ENCODE results near the gene STRA8. TPM values are rescaled to one million over a fixed set of nuclear protein-coding genes. Genes with fewer than 3 reads are reported as not detected.
"Not testable (repeated sequence)": the region's sequence is repeated elsewhere in the genome, so short reads cannot be mapped to it uniquely, and the experiment has no call there.

The STRA8 gene
- total RNA-seq, 6 donors from 2014 or later: not detected

DNA sequence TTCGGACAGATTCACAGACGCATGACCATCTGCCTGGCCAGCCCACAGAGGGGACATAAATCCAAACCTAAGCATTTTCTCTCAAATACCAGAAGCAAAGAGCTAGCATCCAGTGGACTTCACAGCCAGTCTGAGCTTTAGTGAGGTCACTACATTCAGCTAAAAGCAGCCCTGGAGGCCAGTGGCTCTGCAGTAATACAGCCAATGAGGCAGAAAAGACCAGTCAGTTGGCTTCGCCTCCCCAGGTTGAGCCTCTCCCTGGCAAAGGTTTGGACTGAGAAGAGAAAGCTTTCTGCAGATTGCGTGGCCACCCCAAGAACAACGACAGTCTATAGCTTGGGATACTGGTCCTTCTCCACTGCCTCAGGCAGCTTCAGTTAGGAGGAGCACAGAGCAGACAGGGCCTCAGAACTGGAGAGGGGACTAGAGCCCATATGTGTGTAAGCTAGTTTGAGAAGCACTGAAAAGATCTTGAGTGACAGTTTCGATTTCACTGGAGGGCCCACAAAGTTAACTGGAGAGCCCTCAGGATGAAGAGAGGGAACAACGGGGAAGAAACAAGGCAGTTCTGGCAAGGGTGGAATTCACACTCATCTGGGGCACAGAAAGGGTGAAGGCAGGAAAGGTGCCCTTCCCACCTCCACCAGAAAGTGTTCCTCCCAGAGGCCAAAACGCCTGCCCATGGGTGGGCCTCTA is 26.1 kb upstream of the STRA8 start:
- H3K4me3 ChIP-seq: no peak overlapping the region
- H3K9me3 ChIP-seq: no peaks in the 10 kb centered on the region
- 61 to 70% methylated on average over 8 of the region's 8 CpGs for WGBS, 2 donors
- H3K27ac ChIP-seq: peak overlapping the region; percentile 14 to 73 (median 60)
- H3K36me3 ChIP-seq: peaks cover 0 to 34% (median 20%) of the 10 kb centered on the region in 4 donors
- TF ChIP-seq, protein P1, sequence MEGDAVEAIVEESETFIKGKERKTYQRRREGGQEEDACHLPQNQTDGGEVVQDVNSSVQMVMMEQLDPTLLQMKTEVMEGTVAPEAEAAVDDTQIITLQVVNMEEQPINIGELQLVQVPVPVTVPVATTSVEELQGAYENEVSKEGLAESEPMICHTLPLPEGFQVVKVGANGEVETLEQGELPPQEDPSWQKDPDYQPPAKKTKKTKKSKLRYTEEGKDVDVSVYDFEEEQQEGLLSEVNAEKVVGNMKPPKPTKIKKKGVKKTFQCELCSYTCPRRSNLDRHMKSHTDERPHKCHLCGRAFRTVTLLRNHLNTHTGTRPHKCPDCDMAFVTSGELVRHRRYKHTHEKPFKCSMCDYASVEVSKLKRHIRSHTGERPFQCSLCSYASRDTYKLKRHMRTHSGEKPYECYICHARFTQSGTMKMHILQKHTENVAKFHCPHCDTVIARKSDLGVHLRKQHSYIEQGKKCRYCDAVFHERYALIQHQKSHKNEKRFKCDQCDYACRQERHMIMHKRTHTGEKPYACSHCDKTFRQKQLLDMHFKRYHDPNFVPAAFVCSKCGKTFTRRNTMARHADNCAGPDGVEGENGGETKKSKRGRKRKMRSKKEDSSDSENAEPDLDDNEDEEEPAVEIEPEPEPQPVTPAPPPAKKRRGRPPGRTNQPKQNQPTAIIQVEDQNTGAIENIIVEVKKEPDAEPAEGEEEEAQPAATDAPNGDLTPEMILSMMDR (IDR thresholded peaks at IDR 0.05): no peak
- TF ChIP-seq POLR2AphosphoS5 (IDR thresholded peaks at IDR 0.05): no peak
- TF ChIP-seq EP300 (IDR thresholded peaks at IDR 0.05): no peak
- no peak for TF ChIP-seq POLR2A (IDR thresholded peaks at IDR 0.05)
- DNase-seq: no peak
- peaks cover 26 to 45% (median 36%) of the 10 kb centered on the region in 4 donors for H3K4me1 ChIP-seq
- ATAC-seq (ENCODE audit: low FRiP score in 2 of 2): no peak
- no peaks in the 10 kb centered on the region for H3K27me3 ChIP-seq

DNA sequence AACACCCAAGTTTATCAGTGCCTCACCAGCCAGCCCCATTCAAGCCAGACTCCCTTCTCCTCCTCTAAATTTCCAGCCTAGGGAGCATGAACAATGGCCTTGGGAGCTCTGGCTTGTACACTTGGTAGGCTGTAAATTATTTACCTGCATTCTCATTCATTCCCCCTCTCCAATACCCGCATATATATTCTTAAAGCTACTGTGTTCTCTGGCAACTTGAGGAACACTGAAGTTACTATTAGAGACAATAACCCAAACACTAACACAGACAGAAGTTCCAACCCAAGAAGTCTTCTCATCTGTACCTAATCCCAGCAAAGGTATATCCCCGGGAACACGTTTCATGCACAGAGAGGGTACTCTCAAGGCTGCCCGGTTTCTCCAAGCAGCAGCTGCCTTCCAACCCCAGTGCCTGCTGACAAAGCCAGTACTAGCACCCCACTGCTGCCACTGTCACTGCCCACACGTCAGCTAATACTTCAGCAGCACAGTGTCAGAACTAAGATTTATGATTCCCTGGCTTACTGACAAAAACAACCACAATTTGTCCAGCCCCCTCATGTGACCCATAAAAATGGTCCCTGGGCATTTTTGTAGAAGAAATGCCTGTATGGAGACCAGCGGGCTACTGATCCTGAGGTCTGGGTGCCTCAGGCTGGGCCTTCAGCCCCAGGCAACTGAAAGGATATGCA is 25.4 kb upstream of the STRA8 start:
- Histone ChIP-seq H3K4me1 (peaks cover 26 to 42% (median 33%) of the 10 kb centered on the region in 4 donors), H3K4me3 (no peak overlapping the region), H3K27ac (peak overlapping the region; percentile 5 to 65 (median 34)), H3K36me3 (peaks cover 0 to 28% (median 15%) of the 10 kb centered on the region in 4 donors), H3K9me3 (no peaks in the 10 kb centered on the region), H3K27me3 (no peaks in the 10 kb centered on the region)
- TF ChIP-seq EP300 (IDR thresholded peaks at IDR 0.05) (no peak), POLR2AphosphoS5 (IDR thresholded peaks at IDR 0.05) (no peak)
- TF ChIP-seq, protein P1 (IDR thresholded peaks at IDR 0.05): no peak
- DNase-seq: no peak
- 64 to 77% methylated on average over 6 of the region's 6 CpGs for WGBS, 2 donors
- no peak for ATAC-seq (ENCODE audit: low FRiP score in 2 of 2)

DNA sequence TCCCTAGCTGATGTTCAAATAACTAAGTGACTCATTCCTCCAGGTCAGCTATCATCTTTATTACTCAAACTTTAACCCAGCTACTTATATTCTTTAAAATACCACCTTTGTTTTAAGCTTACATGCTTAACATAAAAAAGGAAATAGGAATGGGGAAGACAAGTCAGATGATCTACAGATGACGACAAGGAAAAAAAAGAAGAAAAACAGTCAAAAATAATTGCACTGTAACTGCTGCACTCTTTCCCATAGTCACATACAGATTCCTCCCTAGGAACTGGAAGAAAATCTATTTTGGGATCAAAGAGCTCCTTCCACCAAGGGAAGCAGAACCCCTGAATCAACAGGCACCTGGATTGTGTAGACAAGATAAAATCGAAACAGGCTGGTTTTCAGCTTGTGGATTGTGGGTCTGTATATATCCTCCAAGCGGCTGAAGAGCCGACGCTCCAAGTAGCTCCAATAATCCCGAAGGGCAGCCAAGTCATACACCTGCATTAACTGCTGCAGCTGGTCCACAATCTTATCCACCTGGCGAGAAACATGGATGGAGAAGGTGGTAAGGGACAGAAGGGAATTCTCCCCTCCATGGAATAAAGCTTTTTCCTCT is 24.3 kb upstream of the STRA8 start:
- H3K27ac ChIP-seq: no peak overlapping the region
- ATAC-seq (ENCODE audit: low FRiP score in 2 of 2): no peak
- H3K27me3 ChIP-seq: no peaks in the 10 kb centered on the region
- peaks cover 26 to 42% (median 33%) of the 10 kb centered on the region in 4 donors for H3K4me1 ChIP-seq
- peaks cover 0 to 18% (median 9%) of the 10 kb centered on the region in 4 donors for H3K36me3 ChIP-seq
- no peak for TF ChIP-seq EP300 (IDR thresholded peaks at IDR 0.05)
- TF ChIP-seq POLR2A (IDR thresholded peaks at IDR 0.05): peak in 1 of 4 donors; percentile 26
- 75 to 77% methylated on average over 7 of the region's 7 CpGs for WGBS, 2 donors
- no peak for DNase-seq
- no peak overlapping the region for H3K4me3 ChIP-seq
- no peaks in the 10 kb centered on the region for H3K9me3 ChIP-seq

DNA sequence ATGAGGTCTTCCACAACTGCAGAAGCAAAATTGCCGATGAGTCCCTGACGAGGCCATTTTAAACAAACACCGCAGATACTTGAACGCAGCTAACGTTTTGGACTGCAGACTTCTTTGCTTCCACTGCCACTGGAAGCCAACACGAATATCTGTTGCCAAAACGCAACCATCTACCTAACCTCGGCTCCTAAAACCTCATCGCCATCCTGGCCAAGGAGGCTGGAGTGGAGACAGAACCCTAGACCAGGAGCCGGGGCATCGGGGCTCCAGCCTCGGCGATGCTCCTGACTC is 22.8 kb upstream of the STRA8 start:
- ATAC-seq (ENCODE audit: low FRiP score in 2 of 2): no peak

DNA sequence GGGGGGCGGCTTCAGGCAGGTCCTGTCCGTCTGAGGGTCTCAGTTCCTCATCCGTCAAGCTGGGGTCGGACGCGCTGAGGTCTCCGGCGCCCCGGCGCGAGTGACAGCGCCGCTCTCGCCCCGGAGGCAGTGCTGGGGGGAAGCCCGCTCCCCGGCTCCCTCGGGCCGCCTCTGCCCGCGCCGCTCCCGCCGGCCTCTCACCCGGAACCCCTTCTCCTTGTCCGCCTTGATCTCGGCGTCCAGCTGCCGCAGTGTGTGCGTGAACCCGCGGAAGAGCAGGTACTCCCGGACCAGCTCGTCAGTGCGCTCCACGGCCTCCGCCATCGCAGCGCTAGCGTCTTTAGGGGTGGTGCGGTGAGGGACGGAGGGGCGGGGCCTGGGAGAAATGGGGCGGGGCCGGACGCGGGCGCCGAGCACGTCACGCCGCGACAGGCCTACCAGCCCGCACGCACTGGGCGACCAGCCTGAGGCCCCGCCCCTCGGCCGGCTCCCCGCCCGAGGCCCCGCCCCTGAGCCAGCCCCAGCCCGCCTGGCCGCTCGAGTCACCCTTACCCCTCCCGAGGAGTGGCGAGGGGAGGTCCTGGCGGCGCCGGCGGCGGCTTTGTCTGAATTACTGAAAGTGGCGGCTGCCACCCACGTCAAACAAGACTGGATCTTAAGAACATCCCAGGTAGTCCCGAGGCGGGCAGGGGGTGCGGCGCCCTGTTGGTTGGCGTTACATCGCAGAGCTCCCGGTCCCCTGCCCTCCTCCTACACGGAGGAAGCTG is 22.3 kb upstream of the STRA8 start, which contains the start of gene WDR91:
Gene WDR91 (minus strand): TSS at position 348 of the 767 bp plus-strand sequence. CDS start 24 bp downstream, at position 324.
- TF ChIP-seq, protein P1 (IDR thresholded peaks at IDR 0.05): no peak
- TF ChIP-seq POLR2A (IDR thresholded peaks at IDR 0.05) (peak in 3 of 4 donors; percentile 79 to 95 (median 83)), EP300 (IDR thresholded peaks at IDR 0.05) (peak in 1 of 4 donors; percentile 5), POLR2AphosphoS5 (IDR thresholded peaks at IDR 0.05) (peak; percentile 90 to 91)
- WGBS, 2 donors: 0 to 2% methylated on average over 5 to 61 of the region's 82 CpGs

More for the DNA sequence above, 22.8 kb upstream of the STRA8 start:
- no peak for DNase-seq
- no peak for TF ChIP-seq POLR2A (IDR thresholded peaks at IDR 0.05)
- TF ChIP-seq POLR2AphosphoS5 (IDR thresholded peaks at IDR 0.05): no peak
- no peak for TF ChIP-seq EP300 (IDR thresholded peaks at IDR 0.05)
- WGBS, 2 donors: 1% methylated on average over 13 of the region's 13 CpGs; no CpG with 5 or more reads in 1 of the 2 donors
- Histone ChIP-seq H3K4me1 (peaks cover 22 to 42% (median 33%) of the 10 kb centered on the region in 4 donors), H3K27ac (peak overlapping the region; percentile 88 to 97 (median 94)), H3K36me3 (peaks cover 0 to 7% (median under 1%) of the 10 kb centered on the region in 4 donors), H3K4me3 (peak overlapping the region; percentile 74 to 96 (median 76)), H3K27me3 (no peaks in the 10 kb centered on the region), H3K9me3 (no peaks in the 10 kb centered on the region)

DNA sequence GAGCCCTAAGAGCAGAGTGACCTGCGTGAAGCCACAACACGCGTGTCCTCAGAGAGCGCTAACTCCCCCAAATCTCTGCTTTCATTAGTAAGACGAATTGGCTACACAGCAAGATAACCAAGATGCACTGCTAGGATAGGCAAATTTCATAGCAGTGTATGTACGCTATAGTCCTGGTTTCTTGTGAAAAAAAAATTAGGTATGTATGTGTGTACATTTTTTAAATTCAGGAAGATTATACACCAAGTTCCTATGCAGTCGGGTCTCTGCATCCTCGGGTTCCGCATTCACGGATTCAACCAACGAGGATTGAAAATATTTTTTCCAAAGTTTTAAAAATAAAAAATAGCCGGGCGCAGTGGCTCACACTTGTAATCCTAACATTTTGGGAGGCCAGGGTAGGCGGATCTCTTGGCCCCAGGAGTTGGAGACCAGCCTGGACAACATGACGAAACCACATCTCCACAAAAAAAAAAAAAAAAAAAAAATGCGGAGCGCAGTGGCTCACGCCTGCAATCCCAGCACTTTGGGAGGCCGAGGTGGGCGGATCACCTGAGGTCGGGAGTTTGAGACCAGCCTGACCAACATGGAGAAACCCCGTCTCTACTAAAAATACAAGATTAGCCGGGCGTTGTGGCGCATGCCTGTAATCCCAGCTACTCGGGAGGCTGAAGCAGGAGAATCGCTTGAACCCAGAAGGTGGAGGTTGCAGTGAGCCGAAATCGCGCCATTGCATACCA is 21.5 kb upstream of the STRA8 start:
- H3K9me3 ChIP-seq, H3K36me3 ChIP-seq, H3K27me3 ChIP-seq, DNase-seq: not testable (repeated sequence)
- H3K4me3 ChIP-seq: peak overlapping the region; percentile 40 to 96 (median 76)
- H3K27ac ChIP-seq: peak overlapping the region; percentile 88 to 97 (median 94)
- H3K4me1 ChIP-seq: peaks cover 22 to 38% (median 29%) of the 10 kb centered on the region in 4 donors
- ATAC-seq (ENCODE audit: low FRiP score in 2 of 2): peak in 1 of 2 donors; percentile 63
- 47 to 62% methylated on average over 27 to 29 of the region's 30 CpGs for WGBS, 2 donors

More for the DNA sequence above, 22.3 kb upstream of the STRA8 start, which contains the start of gene WDR91:
- H3K9me3 ChIP-seq: no peaks in the 10 kb centered on the region
- peak; percentile 98 to 100 for DNase-seq
- peak within 1 kb of the TSS; percentile 88 to 97 (median 94) for H3K27ac ChIP-seq
- H3K27me3 ChIP-seq: no peaks in the 10 kb centered on the region
- H3K4me3 ChIP-seq: peak within 1 kb of the TSS; percentile 74 to 96 (median 76)
- peaks cover 22 to 42% (median 33%) of the 10 kb centered on the region in 4 donors for H3K4me1 ChIP-seq
- peaks cover 0 to 2% (median 0%) of the 10 kb centered on the region in 4 donors for H3K36me3 ChIP-seq
- ATAC-seq (ENCODE audit: low FRiP score in 2 of 2): peak; percentile 98 to 99

Measured in upper lobe of left lung (tissue), 6 donors.